Memory B cell (primary cell): Measurements from ENCODE around the gene ZSCAN29.
"Not testable (repeated sequence)": the region's sequence is repeated elsewhere in the genome, so short reads cannot be mapped to it uniquely, and the experiment has no call there.

Experiments
- ATAC-seq: fragments of 150-1000 bp; cut with Tn5 transposase; 2 replicates; pipeline ENCODE4 v1.10.0; 2021; ENCODE audit warnings: low read depth, mild to moderate bottlenecking, moderate library complexity
- DNase-seq, 2 donors: peaks; one replicate each; pipeline ENCODE4 v3.0.0; 2022; ENCODE audit warnings: low spot score in 2 of 2
- H3K27ac Mint-ChIP-seq: one replicate; pipeline ENCODE4 v1.8.0; 2022; ENCODE audit warnings: mild to moderate bottlenecking, moderate library complexity, mixed read lengths
- H3K27me3 Mint-ChIP-seq: one replicate; pipeline ENCODE4 v1.8.0; 2022; ENCODE audit warnings: mixed read lengths
- H3K36me3 Mint-ChIP-seq: one replicate; pipeline ENCODE4 v1.8.0; 2022; ENCODE audit warnings: mild to moderate bottlenecking, mixed read lengths
- H3K4me1 Mint-ChIP-seq: one replicate; pipeline ENCODE4 v1.8.0; 2022; ENCODE audit warnings: mixed read lengths
- H3K4me3 Mint-ChIP-seq: one replicate; pipeline ENCODE4 v1.8.0; 2022; ENCODE audit warnings: mild to moderate bottlenecking, moderate library complexity, mixed read lengths
- H3K9me3 Mint-ChIP-seq: one replicate; pipeline ENCODE4 v1.8.0; 2022; ENCODE audit warnings: mixed read lengths

ZSCAN29 gene

GRCh38 chr15:43370975-43371974, at the start of gene ZSCAN29, which contains the start of gene TUBGCP4:
Gene ZSCAN29, minus strand, starts transcription at chr15:43371043. Its CDS starts 1,130 bp downstream, at chr15:43369913.
Gene TUBGCP4, plus strand, starts transcription at chr15:43371101. Its CDS starts 254 bp downstream, at chr15:43371355.
- Mint-ChIP-seq H3K27me3 (no peaks in the 10 kb centered on the region), H3K9me3 (peaks cover 10% of the 10 kb centered on the region), H3K4me3 (peak within 1 kb of the TSS; percentile 97), H3K36me3 (peaks cover 29% of the 10 kb centered on the region), H3K27ac (peak within 1 kb of the TSS; percentile 88), H3K4me1 (peaks cover 43% of the 10 kb centered on the region)
- peak; percentile 79 for ATAC-seq
- peak; percentile 70 to 75 for DNase-seq

- Mint-ChIP-seq H3K36me3 (peaks cover 34% of the 10 kb centered on the region), H3K9me3 (no peaks in the 10 kb centered on the region), H3K4me3 (no peak overlapping the region), H3K27me3 (no peaks in the 10 kb centered on the region), H3K4me1 (peaks cover 5% of the 10 kb centered on the region), H3K27ac (no peak overlapping the region)
- ATAC-seq, result no peak
- no peak for DNase-seq
These were observed 49.6 kb upstream of the ZSCAN29 start for GRCh38 chr15:43420435-43420834.

- H3K9me3 Mint-ChIP-seq, result no peaks in the 10 kb centered on the region
- no peak for ATAC-seq
- no peak for DNase-seq
- no peaks in the 10 kb centered on the region for H3K27me3 Mint-ChIP-seq
- H3K4me3 Mint-ChIP-seq, result no peak overlapping the region
- H3K4me1 Mint-ChIP-seq, result no peaks in the 10 kb centered on the region
- peaks cover 29% of the 10 kb centered on the region for H3K36me3 Mint-ChIP-seq
- no peak overlapping the region for H3K27ac Mint-ChIP-seq
These were observed 43.4 kb upstream of the ZSCAN29 start for GRCh38 chr15:43414196-43414595.

DNA sequence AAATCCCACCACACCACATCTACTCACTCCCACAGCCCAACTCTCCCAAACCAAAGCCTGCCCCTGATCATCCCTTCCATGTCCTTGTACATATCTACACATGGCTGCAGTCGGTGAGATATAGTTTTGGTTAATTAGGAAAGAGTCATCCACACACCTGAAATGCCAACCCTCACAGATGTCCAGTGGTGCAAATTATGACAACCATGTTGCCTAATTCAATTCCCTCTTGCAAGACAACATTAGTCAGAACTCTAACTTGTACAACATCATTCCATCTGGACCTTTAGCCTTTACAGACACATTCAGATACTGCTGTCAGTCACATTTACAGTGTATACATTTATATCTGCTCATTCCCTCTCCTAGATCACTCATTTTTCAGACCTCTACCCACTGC, 41.3 kb upstream of the ZSCAN29 start:
- peaks cover 37% of the 10 kb centered on the region for H3K36me3 Mint-ChIP-seq
- H3K4me3 Mint-ChIP-seq, result no peak overlapping the region
- H3K27me3 Mint-ChIP-seq, result no peaks in the 10 kb centered on the region
- no peak overlapping the region for H3K27ac Mint-ChIP-seq
- DNase-seq, result no peak
- no peaks in the 10 kb centered on the region for H3K9me3 Mint-ChIP-seq
- H3K4me1 Mint-ChIP-seq, result no peaks in the 10 kb centered on the region
- no peak for ATAC-seq

- H3K9me3 Mint-ChIP-seq, result no peaks in the 10 kb centered on the region
- H3K4me3 Mint-ChIP-seq, result no peak overlapping the region
- DNase-seq (no peak), ATAC-seq (no peak)
- H3K4me1 Mint-ChIP-seq, result no peaks in the 10 kb centered on the region
- peak overlapping the region; percentile 71 for H3K27ac Mint-ChIP-seq
- no peaks in the 10 kb centered on the region for H3K27me3 Mint-ChIP-seq
- H3K36me3 Mint-ChIP-seq, result peaks cover 41% of the 10 kb centered on the region
These were observed 39.9 kb upstream of the ZSCAN29 start for GRCh38 chr15:43410572-43411214.

DNA sequence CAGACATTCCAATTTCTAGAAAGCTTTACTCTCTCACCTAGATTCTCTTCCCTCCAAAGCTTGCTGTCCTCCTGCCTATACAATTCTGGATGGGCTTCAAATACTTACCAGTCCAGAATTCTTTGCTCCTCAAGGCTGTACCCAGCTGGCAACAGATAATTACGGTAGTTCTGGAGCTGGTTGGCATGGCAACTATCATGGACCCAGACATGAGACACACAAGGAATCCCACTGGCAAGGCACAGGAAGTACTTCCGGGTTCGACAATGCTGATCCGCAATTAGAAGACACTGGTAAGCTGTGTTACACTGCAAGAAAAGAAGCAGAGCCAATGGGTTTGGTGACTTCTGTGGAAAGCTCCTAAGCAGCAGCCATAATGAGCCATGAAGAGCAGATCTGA, 37.9 kb upstream of the ZSCAN29 start:
- no peak overlapping the region for H3K4me3 Mint-ChIP-seq
- H3K9me3 Mint-ChIP-seq, result no peaks in the 10 kb centered on the region
- H3K4me1 Mint-ChIP-seq, result no peaks in the 10 kb centered on the region
- no peak for ATAC-seq
- H3K27me3 Mint-ChIP-seq, result no peaks in the 10 kb centered on the region
- DNase-seq, result no peak
- peak overlapping the region; percentile 37 for H3K27ac Mint-ChIP-seq
- H3K36me3 Mint-ChIP-seq, result peaks cover 41% of the 10 kb centered on the region

- Mint-ChIP-seq H3K36me3 (peaks cover 44% of the 10 kb centered on the region), H3K4me3 (no peak overlapping the region), H3K27me3 (no peaks in the 10 kb centered on the region), H3K27ac (no peak overlapping the region), H3K4me1 (no peaks in the 10 kb centered on the region), H3K9me3 (no peaks in the 10 kb centered on the region)
- ATAC-seq (no peak), DNase-seq (no peak)
These were observed 36.0 kb upstream of the ZSCAN29 start for GRCh38 chr15:43406808-43407207.

DNA sequence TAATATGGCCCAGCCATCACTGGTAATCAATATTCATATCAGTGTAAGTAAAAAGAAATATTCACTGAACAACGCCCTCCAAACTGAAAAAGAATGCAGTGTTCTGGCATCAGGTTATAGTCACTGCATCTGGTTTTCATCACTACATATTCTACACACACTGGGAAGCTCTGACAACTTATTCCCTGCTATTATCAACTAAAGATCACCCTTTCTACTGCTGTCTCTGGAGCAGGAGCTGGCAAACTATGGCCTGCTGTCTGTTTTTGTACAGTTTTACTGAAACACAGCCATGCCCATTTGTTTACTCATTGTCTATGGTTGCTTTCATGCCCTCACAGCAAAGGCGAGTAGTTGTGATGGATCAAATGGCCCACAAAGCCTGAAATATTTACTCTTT, 35.3 kb upstream of the ZSCAN29 start:
- no peak for DNase-seq
- no peak overlapping the region for H3K4me3 Mint-ChIP-seq
- H3K4me1 Mint-ChIP-seq, result no peaks in the 10 kb centered on the region
- no peak for ATAC-seq
- H3K27ac Mint-ChIP-seq, result no peak overlapping the region
- peaks cover 50% of the 10 kb centered on the region for H3K36me3 Mint-ChIP-seq
- H3K27me3 Mint-ChIP-seq, result no peaks in the 10 kb centered on the region
- no peaks in the 10 kb centered on the region for H3K9me3 Mint-ChIP-seq

DNA sequence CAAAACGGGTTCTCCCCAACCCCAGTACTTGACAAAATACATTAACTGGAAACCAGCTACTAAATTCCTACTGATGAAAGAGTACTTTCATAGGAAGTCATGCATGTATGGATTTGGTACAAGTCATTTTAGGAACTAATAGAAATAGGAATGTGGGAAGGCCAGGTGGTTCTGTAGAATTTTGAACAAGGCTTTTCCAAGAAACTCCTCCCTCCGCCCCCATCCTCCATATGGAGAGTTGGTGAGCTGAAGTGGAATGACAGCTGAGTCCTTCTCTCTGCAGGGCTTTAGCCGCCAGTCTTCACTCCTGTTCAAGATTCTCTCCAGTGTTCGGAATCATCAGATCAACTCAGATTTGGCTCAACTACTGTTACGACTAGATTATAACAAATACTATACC, 33.3 kb upstream of the ZSCAN29 start:
- Mint-ChIP-seq H3K36me3 (peaks cover 52% of the 10 kb centered on the region), H3K27me3 (no peaks in the 10 kb centered on the region), H3K4me3 (no peak overlapping the region), H3K27ac (peak overlapping the region; percentile 43), H3K9me3 (no peaks in the 10 kb centered on the region), H3K4me1 (no peaks in the 10 kb centered on the region)
- DNase-seq (no peak), ATAC-seq (no peak)

DNA sequence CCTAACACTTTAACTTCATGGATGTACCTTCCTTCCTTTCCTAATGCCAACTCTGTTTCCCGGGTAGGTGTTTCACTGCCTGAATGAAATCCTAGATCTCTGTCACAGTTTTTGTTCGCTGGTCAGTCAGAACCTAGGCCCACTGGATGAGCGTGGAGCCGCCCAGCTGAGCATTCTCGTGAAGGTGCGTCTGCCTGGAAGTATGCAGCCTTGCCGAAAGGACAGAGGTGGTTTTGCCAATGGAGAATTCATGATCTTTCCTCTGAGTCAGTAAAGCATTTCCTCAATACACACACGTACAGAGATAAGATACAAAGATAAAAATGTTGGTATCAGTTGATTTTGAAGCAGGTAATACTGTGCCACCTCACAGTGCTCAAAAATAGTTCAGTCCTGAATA, 32.8 kb upstream of the ZSCAN29 start:
- H3K27ac Mint-ChIP-seq, result no peak overlapping the region
- H3K36me3 Mint-ChIP-seq, result peaks cover 49% of the 10 kb centered on the region

GRCh38 chr15:43402255-43402654, 31.4 kb upstream of the ZSCAN29 start:
- no peaks in the 10 kb centered on the region for H3K27me3 Mint-ChIP-seq
- peaks cover 46% of the 10 kb centered on the region for H3K36me3 Mint-ChIP-seq
- H3K9me3 Mint-ChIP-seq, result no peaks in the 10 kb centered on the region
- ATAC-seq (no peak), DNase-seq (no peak)
- H3K27ac Mint-ChIP-seq, result no peak overlapping the region
- H3K4me1 Mint-ChIP-seq, result no peaks in the 10 kb centered on the region
- no peak overlapping the region for H3K4me3 Mint-ChIP-seq

More for the DNA sequence above, 32.8 kb upstream of the ZSCAN29 start:
- H3K4me1 Mint-ChIP-seq, result no peaks in the 10 kb centered on the region
- H3K4me3 Mint-ChIP-seq, result no peak overlapping the region
- ATAC-seq (no peak), DNase-seq (no peak)
- no peaks in the 10 kb centered on the region for H3K27me3 Mint-ChIP-seq
- no peaks in the 10 kb centered on the region for H3K9me3 Mint-ChIP-seq

- not testable (repeated sequence) for H3K4me3 Mint-ChIP-seq, H3K27me3 Mint-ChIP-seq, DNase-seq, H3K4me1 Mint-ChIP-seq, H3K27ac Mint-ChIP-seq, H3K9me3 Mint-ChIP-seq, ATAC-seq
- H3K36me3 Mint-ChIP-seq, result peaks cover 35% of the 10 kb centered on the region
These were observed 22.7 kb upstream of the ZSCAN29 start for GRCh38 chr15:43393592-43393991.

DNA sequence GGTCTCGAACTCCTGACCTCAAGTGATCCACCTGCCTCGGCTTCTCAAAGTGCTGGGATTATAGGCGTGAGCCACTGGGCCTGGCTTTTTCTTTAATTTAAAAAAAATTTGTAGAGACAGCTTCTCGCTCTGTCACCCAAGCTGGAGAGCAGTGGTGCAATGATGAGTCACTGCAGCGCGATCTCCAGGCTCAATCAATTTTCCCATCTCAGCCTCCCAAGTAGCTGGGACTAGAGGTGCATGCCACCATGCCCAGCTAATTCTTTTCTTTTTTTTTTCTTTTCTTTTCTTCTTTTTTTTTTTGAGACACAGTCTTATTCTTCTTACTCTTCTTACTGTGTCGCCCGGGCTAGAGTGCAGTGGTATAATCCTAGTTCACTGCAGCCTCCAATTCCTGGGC, 19.9 kb upstream of the ZSCAN29 start:
- Mint-ChIP-seq H3K27me3 (no peaks in the 10 kb centered on the region), H3K27ac (no peak overlapping the region), H3K9me3 (no peaks in the 10 kb centered on the region), H3K36me3 (peaks cover 28% of the 10 kb centered on the region), H3K4me1 (no peaks in the 10 kb centered on the region), H3K4me3 (no peak overlapping the region)
- DNase-seq (no peak), ATAC-seq (no peak)

- Mint-ChIP-seq H3K4me3 (no peak overlapping the region), H3K27me3 (no peaks in the 10 kb centered on the region), H3K36me3 (peaks cover 46% of the 10 kb centered on the region), H3K27ac (no peak overlapping the region), H3K4me1 (no peaks in the 10 kb centered on the region), H3K9me3 (no peaks in the 10 kb centered on the region)
- DNase-seq, result no peak
- ATAC-seq, result no peak
These were observed 12.2 kb upstream of the ZSCAN29 start for GRCh38 chr15:43383070-43383469.
